ENCODE data around the gene TRAK1.

Gene TRAK1

GRCh38 chr3:42068303-42069088, 22.7 kb upstream of the TRAK1 start:
- no peak for DNase-seq (ENCODE audit: low read depth)

GRCh38 chr3:42070089-42070488, 21.1 kb upstream of the TRAK1 start:
- DNase-seq (ENCODE audit: low read depth): no peak

GRCh38 chr3:42070524-42070923, 20.6 kb upstream of the TRAK1 start:
- no peak for DNase-seq (ENCODE audit: low read depth)

- no peak for DNase-seq (ENCODE audit: low read depth)
Observed at GRCh38 chr3:42071904-42072812, 19.0 kb upstream of the TRAK1 start.

- no peak for DNase-seq (ENCODE audit: low read depth)
Observed at GRCh38 chr3:42072831-42073301, 18.3 kb upstream of the TRAK1 start.

GRCh38 chr3:42077785-42078184, 13.4 kb upstream of the TRAK1 start:
- no peak for DNase-seq (ENCODE audit: low read depth)

- no peak for DNase-seq (ENCODE audit: low read depth)
Observed at GRCh38 chr3:42078677-42079076, 12.5 kb upstream of the TRAK1 start.

GRCh38 chr3:42079701-42080452, 11.3 kb upstream of the TRAK1 start:
- DNase-seq (ENCODE audit: low read depth): no peak

GRCh38 chr3:42080453-42080872, 10.7 kb upstream of the TRAK1 start:
- no peak for DNase-seq (ENCODE audit: low read depth)

GRCh38 chr3:42081838-42082473, 9.2 kb upstream of the TRAK1 start:
- DNase-seq (ENCODE audit: low read depth): no peak

- no peak for DNase-seq (ENCODE audit: low read depth)
Observed at GRCh38 chr3:42084586-42084985, 6.6 kb upstream of the TRAK1 start.

GRCh38 chr3:42085641-42086376, 5.3 kb upstream of the TRAK1 start:
- no peak for DNase-seq (ENCODE audit: low read depth)

- DNase-seq (ENCODE audit: low read depth): no peak
Observed at GRCh38 chr3:42088803-42089530, 2.2 kb upstream of the TRAK1 start.

GRCh38 chr3:42092006-42092405, 849 bp downstream of the TRAK1 start:
- no peak for DNase-seq (ENCODE audit: low read depth)

- no peak for DNase-seq (ENCODE audit: low read depth)
Observed at GRCh38 chr3:42094128-42094527, 3.0 kb downstream of the TRAK1 start.

- no peak for DNase-seq (ENCODE audit: low read depth)
Observed at GRCh38 chr3:42094691-42095391, 3.7 kb downstream of the TRAK1 start.

- no peak for DNase-seq (ENCODE audit: low read depth)
Observed at GRCh38 chr3:42095540-42095939, 4.4 kb downstream of the TRAK1 start.

- DNase-seq (ENCODE audit: low read depth): no peak
Observed at GRCh38 chr3:42096796-42097565, 5.8 kb downstream of the TRAK1 start.

GRCh38 chr3:42097566-42097946, 6.4 kb downstream of the TRAK1 start:
- no peak for DNase-seq (ENCODE audit: low read depth)

All from activated T-cell treated with anti-CD3 and anti-CD28 coated beads for 1 hour (primary cell).